KOPT-K1 (cell line): ENCODE measurements around the gene MTPN.

Experiments used
- H3K27ac ChIP-seq: fragments of 200-600 bp; sonication (generic); 2 replicates; pipeline ENCODE4 v1.5.1; 2016; ENCODE audit warnings: antibody characterized with exemption, mild to moderate bottlenecking, low read depth, low read length; ENCODE audit not compliant: poor library complexity, severe bottlenecking
- H3K36me3 ChIP-seq: fragments of 200-600 bp; sonication (generic); 2 replicates; pipeline ENCODE4 v1.5.1; 2017; ENCODE audit warnings: antibody characterized with exemption, mild to moderate bottlenecking, low read length, moderate library complexity; ENCODE audit not compliant: insufficient read depth
- H3K9me3 ChIP-seq: fragments of 200-600 bp; sonication (generic); 2 replicates; pipeline ENCODE4 v1.5.1; 2017; ENCODE audit warnings: antibody characterized with exemption, low read length, mild to moderate bottlenecking; ENCODE audit not compliant: insufficient read depth, poor library complexity, severe bottlenecking

The MTPN gene, protein sequence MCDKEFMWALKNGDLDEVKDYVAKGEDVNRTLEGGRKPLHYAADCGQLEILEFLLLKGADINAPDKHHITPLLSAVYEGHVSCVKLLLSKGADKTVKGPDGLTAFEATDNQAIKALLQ

DNA sequence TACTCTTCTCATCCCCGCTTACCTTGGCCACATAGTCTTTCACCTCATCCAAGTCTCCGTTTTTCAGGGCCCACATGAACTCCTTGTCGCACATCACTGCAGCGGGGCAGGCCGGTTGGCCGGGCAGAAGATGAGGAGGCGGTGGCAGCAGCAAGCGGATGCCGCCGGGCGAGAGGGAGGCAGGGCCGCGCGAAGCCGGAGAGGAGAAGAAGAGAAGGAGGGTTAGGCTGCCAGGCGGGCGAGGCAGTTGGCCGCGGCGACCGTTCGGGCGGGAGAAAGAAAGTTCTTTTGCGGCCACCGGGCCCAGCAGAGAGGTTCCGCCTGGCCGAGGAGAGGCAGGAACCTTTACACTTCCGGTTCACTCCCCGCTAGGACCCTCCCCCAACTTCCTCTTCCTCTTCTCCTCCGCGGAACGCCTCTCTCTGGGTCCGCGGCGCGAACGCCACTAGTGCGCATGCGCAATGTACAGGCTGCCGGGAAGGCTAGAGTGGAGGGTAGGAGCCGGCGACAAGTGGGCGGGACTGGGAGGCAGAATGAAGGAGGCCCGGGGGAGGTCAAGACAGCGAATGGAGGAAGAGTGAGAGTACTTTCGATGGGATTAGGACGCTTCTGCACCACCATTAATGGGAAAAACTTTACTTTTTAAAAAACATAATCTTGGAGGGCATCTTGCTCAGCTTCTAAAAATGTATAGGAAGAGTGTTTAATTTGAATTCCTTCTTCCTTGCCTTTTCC lies at the start of gene MTPN:
Gene MTPN, minus strand, starts transcription at position 353 of the 735 bp plus-strand sequence. Its CDS starts 259 bp downstream, at position 94.
- H3K9me3 ChIP-seq, result no peaks in the 10 kb centered on the region
- H3K36me3 ChIP-seq, result peaks cover 33% of the 10 kb centered on the region
- peak within 1 kb of the TSS; percentile 83 for H3K27ac ChIP-seq

DNA sequence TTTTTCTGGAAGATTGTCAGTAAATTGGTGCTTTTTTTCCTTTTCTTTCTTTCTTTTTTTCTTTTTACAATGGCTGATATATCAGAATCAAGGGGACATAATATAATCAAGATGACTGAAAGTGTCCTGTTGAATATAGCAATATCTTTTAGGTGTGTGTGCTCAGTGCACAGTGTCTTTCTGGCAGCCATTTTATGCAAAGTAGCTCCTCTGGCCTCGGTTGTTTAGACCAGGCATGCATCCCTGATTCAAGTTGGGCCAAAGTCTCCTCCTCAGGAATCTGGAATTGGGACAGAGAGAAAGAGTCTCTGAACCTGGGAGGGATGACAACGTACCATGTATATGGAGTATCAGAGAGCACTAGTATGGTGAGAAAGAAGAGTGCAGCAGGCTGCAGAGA lies 49.0 kb upstream of the MTPN start:
- Histone ChIP-seq H3K9me3 (no peaks in the 10 kb centered on the region), H3K36me3 (0 out of 2 replicates have a peak, but pooled peaks cover 4% of the 10 kb centered on the region), H3K27ac (no peak overlapping the region)

DNA sequence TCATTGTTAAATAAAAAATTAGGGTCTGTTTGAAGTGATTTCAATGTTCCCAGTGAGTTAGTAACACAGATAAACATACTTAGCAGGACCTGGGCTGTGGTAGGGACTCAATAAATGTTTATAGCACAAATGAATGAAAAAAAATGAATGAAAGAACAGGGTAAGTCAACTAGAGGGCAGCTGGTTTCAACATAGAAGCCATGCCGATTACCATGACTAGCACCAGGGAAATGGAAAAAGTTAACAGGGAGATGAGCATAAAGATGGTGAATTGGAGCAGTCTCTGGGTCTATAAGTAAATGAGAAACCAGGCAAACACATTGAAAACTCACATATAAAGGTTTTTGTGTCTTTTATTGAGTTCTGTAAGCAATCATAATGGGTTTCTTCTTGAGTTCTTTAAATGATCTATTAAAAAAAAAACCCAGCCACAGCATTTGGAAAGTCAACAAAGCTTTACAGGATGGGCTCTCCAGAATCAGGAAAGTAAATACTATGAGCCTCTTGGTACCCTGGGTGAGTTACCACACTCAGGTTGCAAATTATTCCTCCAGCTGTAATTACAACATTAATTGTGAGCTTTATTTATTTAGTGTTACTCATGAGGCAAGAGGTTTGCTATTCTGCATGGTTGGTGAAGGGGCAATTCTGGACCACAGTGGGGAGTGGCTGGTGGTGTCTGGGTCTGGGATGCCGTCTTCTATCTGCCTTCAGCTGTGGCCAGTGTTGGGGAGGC lies 46.1 kb upstream of the MTPN start:
- no peaks in the 10 kb centered on the region for H3K9me3 ChIP-seq
- no peak overlapping the region for H3K27ac ChIP-seq
- H3K36me3 ChIP-seq, result 0 out of 2 replicates have a peak, but pooled peaks cover 4% of the 10 kb centered on the region

GRCh38 chr7:136020556-136020955 lies 43.4 kb upstream of the MTPN start:
- Histone ChIP-seq H3K9me3 (no peaks in the 10 kb centered on the region), H3K27ac (no peak overlapping the region), H3K36me3 (no peaks in the 10 kb centered on the region)

DNA sequence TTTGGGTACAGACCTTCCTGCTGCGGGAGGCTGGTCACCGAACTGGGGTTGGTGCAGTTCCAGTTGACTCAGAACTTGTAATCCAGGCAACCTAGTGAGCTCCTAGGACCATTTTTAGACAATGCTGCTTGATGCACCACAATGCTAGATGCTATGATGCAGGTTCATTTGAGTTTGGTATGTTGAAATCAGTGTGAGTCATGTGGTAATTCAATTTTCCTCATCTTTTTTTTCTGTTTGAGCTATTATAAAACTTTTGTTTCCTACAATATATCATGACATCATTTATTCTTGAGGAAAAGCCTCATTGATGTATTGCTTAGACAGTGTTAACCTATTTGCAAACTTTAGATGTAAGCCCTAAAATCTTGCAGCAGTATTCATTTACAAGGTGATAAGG lies 40.9 kb upstream of the MTPN start:
- Histone ChIP-seq H3K9me3 (no peaks in the 10 kb centered on the region), H3K27ac (no peak overlapping the region), H3K36me3 (no peaks in the 10 kb centered on the region)

GRCh38 chr7:136016649-136017395 lies 39.7 kb upstream of the MTPN start:
- H3K27ac ChIP-seq, result no peak overlapping the region
- H3K9me3 ChIP-seq, result no peaks in the 10 kb centered on the region
- H3K36me3 ChIP-seq, result no peaks in the 10 kb centered on the region

DNA sequence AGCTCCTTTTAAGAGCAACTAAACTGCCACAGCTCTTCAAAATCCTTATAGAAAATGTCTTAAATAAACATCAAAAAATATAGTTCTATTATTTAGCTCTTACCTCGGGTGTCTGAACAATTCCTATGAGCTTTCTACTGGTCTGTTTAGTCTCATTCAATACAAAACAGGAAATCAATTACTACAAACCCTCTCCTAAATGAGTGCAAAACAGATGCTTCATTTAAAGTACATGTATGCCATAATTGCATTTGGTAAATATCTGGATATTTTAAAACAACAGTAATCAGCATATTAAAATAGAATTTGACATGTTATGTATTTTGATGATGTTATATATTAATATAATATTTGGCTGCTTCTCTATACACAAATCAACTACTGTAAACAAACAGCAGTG lies 38.5 kb upstream of the MTPN start:
- Histone ChIP-seq H3K9me3 (no peaks in the 10 kb centered on the region), H3K36me3 (no peaks in the 10 kb centered on the region), H3K27ac (no peak overlapping the region)

DNA sequence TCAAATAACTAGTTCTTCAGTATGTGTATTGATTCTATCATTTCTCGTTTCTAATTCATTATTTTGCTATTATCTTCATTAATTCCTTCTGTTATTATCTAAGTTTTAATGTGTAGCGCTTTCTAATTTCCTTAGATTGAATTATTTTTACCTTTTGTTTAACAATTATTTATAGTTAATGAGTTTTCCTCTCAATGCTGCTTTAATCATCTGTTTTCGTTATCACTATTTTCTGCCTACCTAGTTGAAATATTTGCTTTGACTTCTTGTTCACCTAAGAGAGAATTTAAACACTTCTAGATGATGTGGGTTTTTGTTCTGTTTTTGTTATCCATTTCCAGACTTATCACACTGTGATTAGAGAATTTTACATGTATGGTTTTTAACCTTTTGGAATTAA lies 37.5 kb upstream of the MTPN start:
- Histone ChIP-seq H3K27ac (no peak overlapping the region), H3K9me3 (no peaks in the 10 kb centered on the region), H3K36me3 (no peaks in the 10 kb centered on the region)

DNA sequence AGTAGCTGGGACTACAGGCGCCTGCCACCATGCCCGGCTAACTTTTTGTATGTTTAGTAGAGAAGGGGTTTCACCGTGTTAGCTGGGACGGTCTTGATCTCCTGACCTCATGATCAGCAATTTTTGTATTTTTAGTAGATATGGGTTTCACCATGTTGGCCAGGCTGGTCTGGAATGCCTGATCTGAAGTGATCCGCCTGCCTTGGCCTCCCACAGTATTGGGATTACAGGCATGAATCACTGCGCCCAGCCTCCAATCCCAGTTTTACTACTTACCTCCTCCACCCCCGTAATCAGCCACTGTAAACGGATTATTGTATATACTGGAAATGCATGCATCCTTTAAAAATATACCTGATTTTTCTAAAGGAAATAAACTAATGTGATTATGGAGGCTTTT lies 35.1 kb upstream of the MTPN start:
- no peak overlapping the region for H3K27ac ChIP-seq
- H3K9me3 ChIP-seq, result no peaks in the 10 kb centered on the region
- no peaks in the 10 kb centered on the region for H3K36me3 ChIP-seq

DNA sequence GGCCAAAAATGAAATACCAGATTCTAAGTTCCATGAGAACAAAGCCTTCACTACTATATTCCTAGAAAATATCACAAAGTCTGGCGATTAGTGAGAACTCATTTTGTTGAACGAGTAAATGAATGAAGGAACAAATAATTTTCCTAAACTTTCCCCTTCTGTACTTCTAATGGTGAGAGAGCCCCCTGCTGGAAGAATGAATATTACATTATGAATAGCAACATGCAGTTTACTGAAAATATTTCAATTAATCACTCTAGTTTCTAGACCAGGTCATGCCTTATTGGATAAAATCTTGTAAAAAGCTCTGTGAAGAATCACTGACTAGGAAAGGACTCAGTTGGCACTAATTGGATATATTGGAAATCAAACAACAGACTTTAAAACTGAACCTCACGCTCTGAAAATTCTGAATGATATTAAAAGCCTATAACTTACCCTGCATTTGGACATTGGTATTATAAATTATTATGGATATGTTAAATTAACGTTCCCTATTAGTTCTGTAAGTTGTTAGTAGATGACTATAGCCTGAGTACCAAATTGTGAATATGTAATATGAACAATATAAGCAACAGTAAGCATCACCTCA lies 32.4 kb upstream of the MTPN start:
- H3K27ac ChIP-seq, result no peak overlapping the region
- no peaks in the 10 kb centered on the region for H3K36me3 ChIP-seq
- H3K9me3 ChIP-seq, result no peaks in the 10 kb centered on the region

GRCh38 chr7:136006208-136006607 lies 29.0 kb upstream of the MTPN start:
- Histone ChIP-seq H3K36me3 (no peaks in the 10 kb centered on the region), H3K27ac (no peak overlapping the region)

GRCh38 chr7:136004083-136004482 lies 26.9 kb upstream of the MTPN start:
- no peaks in the 10 kb centered on the region for H3K9me3 ChIP-seq
- H3K36me3 ChIP-seq, result no peaks in the 10 kb centered on the region

More at GRCh38 chr7:136006208-136006607, 29.0 kb upstream of the MTPN start:
- H3K9me3 ChIP-seq, result no peaks in the 10 kb centered on the region

GRCh38 chr7:136002802-136003201 lies 25.6 kb upstream of the MTPN start:
- H3K36me3 ChIP-seq, result no peaks in the 10 kb centered on the region
- H3K27ac ChIP-seq, result no peak overlapping the region
- no peaks in the 10 kb centered on the region for H3K9me3 ChIP-seq

More at GRCh38 chr7:136004083-136004482, 26.9 kb upstream of the MTPN start:
- H3K27ac ChIP-seq, result no peak overlapping the region

DNA sequence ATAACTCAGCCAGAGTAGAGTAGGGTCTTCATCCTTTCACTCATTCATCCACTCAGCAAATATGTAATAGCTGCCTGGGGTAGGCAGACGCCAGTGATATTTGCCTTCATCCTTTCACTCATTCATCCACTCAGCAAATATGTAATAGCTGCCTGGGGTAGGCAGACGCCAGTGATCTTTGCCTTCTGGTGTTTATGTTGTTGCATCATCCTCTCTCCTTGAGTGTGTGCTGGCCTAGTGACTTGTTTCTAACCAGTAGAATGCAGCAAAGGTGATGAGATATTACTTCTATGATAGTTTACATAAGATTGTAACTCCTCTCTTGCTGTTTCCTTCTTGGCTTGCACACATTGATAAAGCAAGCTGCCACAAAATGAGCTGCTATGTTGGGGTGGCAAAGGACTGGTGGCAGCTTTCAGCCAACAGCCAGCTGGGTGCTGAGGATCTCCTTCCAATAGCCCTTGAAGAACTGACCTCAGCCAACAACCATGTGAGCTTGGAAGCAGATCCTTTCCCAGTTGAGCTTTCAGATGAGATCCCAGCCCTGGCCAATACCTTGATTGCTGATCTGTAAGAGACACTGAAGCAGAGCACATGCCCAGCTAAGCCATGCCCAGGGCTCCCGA lies 23.2 kb upstream of the MTPN start:
- no peaks in the 10 kb centered on the region for H3K9me3 ChIP-seq
- H3K27ac ChIP-seq, result no peak overlapping the region
- no peaks in the 10 kb centered on the region for H3K36me3 ChIP-seq
